HuH-7.5 (cell line): ENCODE data around the gene MYO3A.
"Not testable (repeated sequence)": the region's sequence is repeated elsewhere in the genome, so short reads cannot be mapped to it uniquely, and the experiment has no call there.

Experiments
- DNase-seq: peaks from one replicate; pipeline ENCODE4 v3.0.0; 2011; ENCODE audit warnings: low spot score

The MYO3A gene

GRCh38 chr10:25988583-25988982, 54.6 kb downstream of the MYO3A start:
- DNase-seq = no peak

GRCh38 chr10:25989951-25990350, 55.9 kb downstream of the MYO3A start:
- no peak for DNase-seq

- DNase-seq = no peak
Observed at GRCh38 chr10:25999295-25999981, 65.4 kb downstream of the MYO3A start.

- no peak for DNase-seq
Observed at GRCh38 chr10:26000971-26001370, 66.9 kb downstream of the MYO3A start.

GRCh38 chr10:26002466-26002865, 68.4 kb downstream of the MYO3A start:
- not testable (repeated sequence) for DNase-seq

GRCh38 chr10:26015092-26015491, 81.1 kb downstream of the MYO3A start:
- no peak for DNase-seq

GRCh38 chr10:26022831-26023230, 88.8 kb downstream of the MYO3A start:
- no peak for DNase-seq

GRCh38 chr10:26024303-26024702, 90.3 kb downstream of the MYO3A start:
- DNase-seq = no peak

- no peak for DNase-seq
Observed at GRCh38 chr10:26025523-26025922, 91.5 kb downstream of the MYO3A start.

- no peak for DNase-seq
Observed at GRCh38 chr10:26029858-26030257, 95.8 kb downstream of the MYO3A start.

- DNase-seq = no peak
Observed at GRCh38 chr10:26031300-26031699, 97.3 kb downstream of the MYO3A start.

- DNase-seq = no peak
Observed at GRCh38 chr10:26043469-26043868, 109.4 kb downstream of the MYO3A start.

- DNase-seq = no peak
Observed at GRCh38 chr10:26044141-26044749, 110.2 kb downstream of the MYO3A start.

GRCh38 chr10:26046073-26046700, 112.2 kb downstream of the MYO3A start:
- DNase-seq = no peak

GRCh38 chr10:26048756-26049155, 114.7 kb downstream of the MYO3A start:
- DNase-seq = no peak

GRCh38 chr10:26052326-26052725, 118.3 kb downstream of the MYO3A start:
- DNase-seq = no peak

- no peak for DNase-seq
Observed at GRCh38 chr10:26057466-26057865, 123.4 kb downstream of the MYO3A start.

GRCh38 chr10:26064106-26064505, 130.1 kb downstream of the MYO3A start:
- no peak for DNase-seq

- no peak for DNase-seq
Observed at GRCh38 chr10:26067680-26068079, 133.7 kb downstream of the MYO3A start.

- DNase-seq = not testable (repeated sequence)
Observed at GRCh38 chr10:26080971-26081370, 146.9 kb downstream of the MYO3A start.

GRCh38 chr10:26081459-26081858, 147.4 kb downstream of the MYO3A start:
- DNase-seq = no peak

GRCh38 chr10:26085549-26085948, 151.5 kb downstream of the MYO3A start:
- DNase-seq = no peak

GRCh38 chr10:26087666-26088065, 153.6 kb downstream of the MYO3A start:
- DNase-seq = no peak

GRCh38 chr10:26090026-26090425, 156.0 kb downstream of the MYO3A start:
- DNase-seq = no peak
